Chondrocyte (in vitro differentiated cells): ENCODE data around the gene WDR33. TPM values are rescaled to one million over a fixed set of nuclear protein-coding genes. Genes with fewer than 3 reads are reported as not detected.
"Not testable (repeated sequence)": the region's sequence is repeated elsewhere in the genome, so short reads cannot be mapped to it uniquely, and the experiment has no call there.

Source experiments
- DNase-seq: peaks from one replicate; pipeline ENCODE4 v3.0.0; 2021; ENCODE audit warnings: mixed read lengths, low spot score
- H3K27ac Mint-ChIP-seq: one replicate; pipeline ENCODE4 v1.8.0; 2021; ENCODE audit warnings: mild to moderate bottlenecking, moderate library complexity, mixed read lengths; ENCODE audit not compliant: unreplicated experiment
- H3K27me3 Mint-ChIP-seq: 2 replicates; pipeline ENCODE4 v1.8.0; 2021; ENCODE audit warnings: low read depth, mixed read lengths
- H3K36me3 Mint-ChIP-seq: 2 replicates; pipeline ENCODE4 v1.8.0; 2021; ENCODE audit warnings: low read depth, mixed read lengths
- H3K4me1 Mint-ChIP-seq: 2 replicates; pipeline ENCODE4 v1.8.0; 2021; ENCODE audit warnings: low read depth, mild to moderate bottlenecking, mixed read lengths
- H3K4me3 Mint-ChIP-seq: one replicate; pipeline ENCODE4 v1.8.0; 2021; ENCODE audit warnings: mild to moderate bottlenecking, moderate library complexity, mixed read lengths; ENCODE audit not compliant: unreplicated experiment
- H3K9me3 Mint-ChIP-seq: 2 replicates; pipeline ENCODE4 v1.8.0; 2021; ENCODE audit warnings: low read depth, mixed read lengths
- total RNA-seq: library from RNA; stranded (reverse); gene quantifications from 3 replicates; pipeline ENCODE4 v1.2.1, GENCODE V29; 2021
- TF ChIP-seq, protein P1 (sequence below): fragments of 200-600 bp; sonication (generic); IDR thresholded peaks from 2 replicates; pipeline ENCODE4 v1.5.0; 2021; ENCODE audit warnings: antibody characterized with exemption, mild to moderate bottlenecking, moderate library complexity

Gene WDR33
- total RNA-seq, 1 donor from 2014 or later, result 37.2 TPM

GRCh38 chr2:127759931-127760330 lies 51.0 kb downstream of the WDR33 start:
- no peak overlapping the region for H3K4me3 Mint-ChIP-seq
- TF ChIP-seq, protein P1, sequence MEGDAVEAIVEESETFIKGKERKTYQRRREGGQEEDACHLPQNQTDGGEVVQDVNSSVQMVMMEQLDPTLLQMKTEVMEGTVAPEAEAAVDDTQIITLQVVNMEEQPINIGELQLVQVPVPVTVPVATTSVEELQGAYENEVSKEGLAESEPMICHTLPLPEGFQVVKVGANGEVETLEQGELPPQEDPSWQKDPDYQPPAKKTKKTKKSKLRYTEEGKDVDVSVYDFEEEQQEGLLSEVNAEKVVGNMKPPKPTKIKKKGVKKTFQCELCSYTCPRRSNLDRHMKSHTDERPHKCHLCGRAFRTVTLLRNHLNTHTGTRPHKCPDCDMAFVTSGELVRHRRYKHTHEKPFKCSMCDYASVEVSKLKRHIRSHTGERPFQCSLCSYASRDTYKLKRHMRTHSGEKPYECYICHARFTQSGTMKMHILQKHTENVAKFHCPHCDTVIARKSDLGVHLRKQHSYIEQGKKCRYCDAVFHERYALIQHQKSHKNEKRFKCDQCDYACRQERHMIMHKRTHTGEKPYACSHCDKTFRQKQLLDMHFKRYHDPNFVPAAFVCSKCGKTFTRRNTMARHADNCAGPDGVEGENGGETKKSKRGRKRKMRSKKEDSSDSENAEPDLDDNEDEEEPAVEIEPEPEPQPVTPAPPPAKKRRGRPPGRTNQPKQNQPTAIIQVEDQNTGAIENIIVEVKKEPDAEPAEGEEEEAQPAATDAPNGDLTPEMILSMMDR, result no peak
- peak overlapping the region; percentile 60 for H3K27ac Mint-ChIP-seq
- no peaks in the 10 kb centered on the region for H3K27me3 Mint-ChIP-seq
- peaks cover 28% of the 10 kb centered on the region for H3K4me1 Mint-ChIP-seq
- H3K9me3 Mint-ChIP-seq, result no peaks in the 10 kb centered on the region
- H3K36me3 Mint-ChIP-seq, result peaks cover 24% of the 10 kb centered on the region
- DNase-seq, result no peak

- H3K4me1 Mint-ChIP-seq, result peaks cover 7% of the 10 kb centered on the region
- no peaks in the 10 kb centered on the region for H3K27me3 Mint-ChIP-seq
- peaks cover 2% of the 10 kb centered on the region for H3K36me3 Mint-ChIP-seq
- no peak overlapping the region for H3K4me3 Mint-ChIP-seq
- DNase-seq, result no peak
- TF ChIP-seq, protein P1, result no peak
- H3K9me3 Mint-ChIP-seq, result no peaks in the 10 kb centered on the region
- H3K27ac Mint-ChIP-seq, result no peak overlapping the region
These were observed 56.8 kb downstream of the WDR33 start for GRCh38 chr2:127754186-127754585.

DNA sequence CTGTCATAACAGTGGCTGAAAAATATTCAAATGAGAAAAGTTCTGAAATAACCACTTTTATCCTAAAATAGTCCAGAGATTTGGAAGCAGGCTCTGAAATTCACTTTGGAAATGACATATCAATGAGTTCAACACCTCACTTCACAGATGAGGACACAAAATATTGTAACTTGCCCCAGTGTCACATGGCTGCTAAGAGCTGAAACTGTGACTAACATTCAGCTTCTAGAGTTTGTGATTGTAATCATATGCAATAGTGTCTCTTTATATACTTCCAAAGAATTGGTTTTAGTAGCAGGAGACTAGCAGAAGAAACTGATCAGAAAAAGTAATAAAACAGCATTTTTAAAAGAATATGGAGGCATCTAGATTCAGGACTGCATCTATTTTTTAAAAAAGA lies 57.6 kb downstream of the WDR33 start:
- Mint-ChIP-seq H3K4me3 (no peak overlapping the region), H3K27ac (peak overlapping the region; percentile 17), H3K4me1 (peaks cover 9% of the 10 kb centered on the region), H3K36me3 (peaks cover under 1% of the 10 kb centered on the region), H3K9me3 (no peaks in the 10 kb centered on the region), H3K27me3 (no peaks in the 10 kb centered on the region)
- TF ChIP-seq, protein P1, result no peak
- no peak for DNase-seq

DNA sequence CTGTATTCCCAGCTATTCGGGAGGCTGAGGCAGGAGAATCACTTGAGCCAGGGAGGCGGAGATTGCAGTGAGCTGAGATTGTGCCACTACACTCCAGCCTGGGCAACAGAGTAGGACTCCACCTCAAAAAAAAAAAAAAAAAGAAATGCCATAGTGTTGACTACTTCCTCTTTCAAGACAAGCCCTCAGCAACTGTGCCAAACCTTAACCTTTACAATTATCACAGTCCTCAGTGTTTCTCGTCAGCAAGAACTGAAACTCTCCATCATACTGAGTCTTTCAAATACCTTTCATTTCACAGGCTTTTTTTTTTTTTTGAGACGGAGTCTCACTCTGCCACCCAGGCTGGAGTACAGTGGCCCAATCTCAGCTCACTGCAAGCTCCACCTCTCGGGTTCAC lies 61.4 kb downstream of the WDR33 start:
- DNase-seq, H3K9me3 Mint-ChIP-seq, H3K36me3 Mint-ChIP-seq, H3K27me3 Mint-ChIP-seq, H3K4me3 Mint-ChIP-seq: not testable (repeated sequence)
- Mint-ChIP-seq H3K4me1 (peaks cover 21% of the 10 kb centered on the region), H3K27ac (peak overlapping the region; percentile 66)

GRCh38 chr2:127747621-127748020 lies 63.4 kb downstream of the WDR33 start:
- TF ChIP-seq, protein P1, result no peak
- peaks cover 9% of the 10 kb centered on the region for H3K36me3 Mint-ChIP-seq
- no peak for DNase-seq
- no peak overlapping the region for H3K4me3 Mint-ChIP-seq
- no peak overlapping the region for H3K27ac Mint-ChIP-seq
- H3K9me3 Mint-ChIP-seq, result no peaks in the 10 kb centered on the region
- H3K27me3 Mint-ChIP-seq, result no peaks in the 10 kb centered on the region
- peaks cover 21% of the 10 kb centered on the region for H3K4me1 Mint-ChIP-seq

DNA sequence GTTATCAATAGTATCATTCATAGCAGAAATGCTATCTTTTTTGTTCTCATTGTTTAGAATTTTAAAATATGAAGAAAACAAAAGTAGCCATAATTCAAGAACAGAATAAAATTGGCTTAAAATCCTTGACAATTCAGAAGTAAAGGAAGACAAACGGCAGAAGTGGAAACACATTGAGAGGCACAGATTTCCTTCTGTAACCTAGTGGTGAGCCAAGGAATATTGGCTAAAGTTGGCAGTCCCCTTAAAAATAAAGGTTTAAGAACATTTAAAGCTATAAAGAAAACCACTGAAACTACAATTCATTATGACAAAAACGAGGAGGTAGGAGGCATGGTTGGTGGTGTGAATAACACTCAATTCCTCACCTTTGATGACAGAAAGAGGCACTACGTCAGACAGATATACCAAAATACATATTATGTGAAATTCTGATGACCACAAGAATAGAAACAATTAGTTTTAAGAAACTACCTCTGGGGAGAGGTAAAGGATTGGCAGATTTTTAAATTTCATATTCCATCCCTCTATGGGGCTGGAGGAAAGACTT lies 67.4 kb downstream of the WDR33 start:
- H3K9me3 Mint-ChIP-seq, result no peaks in the 10 kb centered on the region
- no peak overlapping the region for H3K27ac Mint-ChIP-seq
- H3K27me3 Mint-ChIP-seq, result no peaks in the 10 kb centered on the region
- DNase-seq, result no peak
- peaks cover 9% of the 10 kb centered on the region for H3K36me3 Mint-ChIP-seq
- H3K4me1 Mint-ChIP-seq, result peaks cover 12% of the 10 kb centered on the region
- TF ChIP-seq, protein P1, result peak; percentile 24
- no peak overlapping the region for H3K4me3 Mint-ChIP-seq
